Endothelial cell of umbilical vein (primary cell): ENCODE results near the gene PERM1. TPM values are rescaled to one million over a fixed set of nuclear protein-coding genes. Genes with fewer than 3 reads are reported as not detected.

Experiments used
- BruUV-seq: library from RNA; stranded (reverse); fragments of 400-500 nt; replicated peaks from 2 replicates; lab custom pipeline; 2021; lab: Mats Ljungman, UMichigan
- CTCF ChIA-PET: fragments of 300-600, 350-600 bp; sonication (Branson Sonifier 250); formaldehyde crosslinking; loops from one replicate; lab custom pipeline; 2021; ENCODE audit warnings: antibody characterized with exemption, inconsistent platforms; lab: Charles Lee
- POLR2A ChIA-PET: fragments of 300-600, 350-600 bp; sonication (Branson Sonifier 250); formaldehyde crosslinking; loops from one replicate; lab custom pipeline; 2021; ENCODE audit warnings: antibody characterized with exemption, inconsistent platforms; lab: Charles Lee
- DNase-seq: peaks from one replicate; pipeline ENCODE4 v3.0.0-alpha.2; 2011; ENCODE audit warnings: low read depth, low spot score
- FAIRE-seq: peaks from 2 replicates; lab custom pipeline; 2011; peaks lifted over from hg19 to GRCh38; lab: Jason Lieb, UNC
- H2AFZ ChIP-seq: 2 replicates; pipeline ENCODE4 v1.6.0; 2012; ENCODE audit warnings: low read depth, low read length, control low read depth, inconsistent platforms
- H3K27ac ChIP-seq: 2 replicates; pipeline ENCODE4 v1.5.1; 2011; ENCODE audit warnings: low read depth, mild to moderate bottlenecking, control low read depth, low read length, moderate library complexity; ENCODE audit not compliant: insufficient read depth
- H3K27me3 ChIP-seq, 2 experiments: 2 replicates each; pipeline versions ENCODE4 v1.6.0 to v1.6.1; 2011; ENCODE audit warnings: low read length in 2 of 2, mixed read lengths in 1 of 2; ENCODE audit not compliant: control insufficient read depth in 2 of 2, insufficient read depth in 2 of 2
- H3K36me3 ChIP-seq, 2 experiments: 2 replicates in 1 of 2; 3 replicates in 1 of 2; pipeline ENCODE4 v1.5.1; 2011; ENCODE audit warnings: low read length in 2 of 2, mild to moderate bottlenecking in 1 of 2, moderate library complexity in 1 of 2; ENCODE audit not compliant: control insufficient read depth in 2 of 2, insufficient read depth in 2 of 2; ENCODE audit errors: extremely low read depth in 1 of 2
- H3K4me1 ChIP-seq: 3 replicates; pipeline ENCODE4 v1.5.1; 2011; ENCODE audit warnings: mild to moderate bottlenecking, low read length; ENCODE audit not compliant: control insufficient read depth, insufficient read depth; ENCODE audit errors: extremely low read depth
- H3K4me2 ChIP-seq: 2 replicates; pipeline ENCODE4 v1.6.1; 2011; ENCODE audit warnings: low read length, control low read depth, mixed read lengths; ENCODE audit not compliant: insufficient read depth
- H3K4me3 ChIP-seq, 3 experiments: fragments of 200-600 bp in 1 of 3; sonication (generic), shearing (Covaris generic) in 1 of 3; replicated peaks in 1 of 3; 2 replicates each; pipeline ENCODE4 v1.5.1; 2011 to 2016; ENCODE audit warnings: control low read depth in 3 of 3, low read length in 3 of 3, mild to moderate bottlenecking in 2 of 3, inconsistent platforms in 1 of 3, low read depth in 1 of 3, moderate library complexity in 1 of 3; ENCODE audit not compliant: insufficient read depth in 1 of 3
- H3K79me2 ChIP-seq: 2 replicates; pipeline ENCODE4 v1.6.0; 2012; ENCODE audit warnings: low read length, inconsistent platforms; ENCODE audit not compliant: control insufficient read depth, insufficient read depth
- H3K9ac ChIP-seq: replicated peaks from 2 replicates; pipeline ENCODE3; 2011; ENCODE audit warnings: low read length, control low read depth; ENCODE audit not compliant: insufficient read depth; ENCODE audit errors: extremely low read depth
- H3K9me1 ChIP-seq: replicated peaks from 3 replicates; pipeline ENCODE4 v1.6.0; 2011; ENCODE audit warnings: mild to moderate bottlenecking, low read length; ENCODE audit not compliant: control insufficient read depth, insufficient read depth; ENCODE audit errors: extremely low read depth
- H3K9me3 ChIP-seq: replicated peaks from 2 replicates; pipeline ENCODE4 v1.5.1; 2012; ENCODE audit warnings: low read length, inconsistent platforms; ENCODE audit not compliant: control insufficient read depth, insufficient read depth
- H4K20me1 ChIP-seq: replicated peaks from 2 replicates; pipeline ENCODE3; 2011; ENCODE audit warnings: mild to moderate bottlenecking, low read length; ENCODE audit not compliant: control insufficient read depth, insufficient read depth; ENCODE audit errors: extremely low read depth
- EZH2 ChIP-seq: IDR thresholded peaks from 2 replicates; pipeline ENCODE4 v1.6.1; 2012; ENCODE audit warnings: borderline replicate concordance, low read depth, mild to moderate bottlenecking, moderate library complexity, low read length, inconsistent platforms; ENCODE audit not compliant: severe bottlenecking
- GATA2 ChIP-seq: IDR thresholded peaks from 2 replicates; pipeline ENCODE4 v1.7.0; 2011; ENCODE audit warnings: low read depth, mild to moderate bottlenecking, moderate library complexity, mixed read lengths, low read length; ENCODE audit not compliant: insufficient read length, insufficient read depth
- JUN ChIP-seq: IDR thresholded peaks from 2 replicates; pipeline ENCODE4 v1.6.1; 2011; ENCODE audit warnings: borderline replicate concordance, low read depth; ENCODE audit not compliant: insufficient read length, insufficient read depth
- POLR2A ChIP-seq: IDR thresholded peaks from 2 replicates; pipeline ENCODE4 v1.6.1; 2012; ENCODE audit warnings: low read depth, mild to moderate bottlenecking, control low read depth, low read length
- POLR2AphosphoS5 ChIP-seq: IDR thresholded peaks from 2 replicates; pipeline ENCODE4 v1.6.1; 2012; ENCODE audit warnings: low read depth, mild to moderate bottlenecking, control low read depth, low read length, moderate library complexity; ENCODE audit not compliant: insufficient read depth
- dilution Hi-C: fragments of 300-500 bp; cut with MboI; formaldehyde crosslinking; loops from one replicate; pipeline ENCODE4 v1.15.0; 2019; ENCODE audit warnings: low sequenced_read_pairs; ENCODE audit not compliant: extremely low pct_ligation_motif_present
- intact Hi-C: fragments of 100-400 bp; cut with micrococcal nuclease; formaldehyde crosslinking; loops from one replicate; pipeline ENCODE4 v1.10.0; 2022
- polyA plus RNA-seq, 4 experiments: library from polyadenylated mRNA; depleted of rRNA in 3 of 4; stranded (reverse) in 3 of 4; unstranded in 1 of 4; fragments of >200 nt; gene quantifications; 2 replicates each; pipeline versions ENCODE4 v1.2.1 to v1.2.3, GENCODE V29; 2011 to 2012; ENCODE audit warnings: missing spikeins in 1 of 4
- total RNA-seq: library from RNA; stranded (reverse); gene quantifications from 2 replicates; pipeline ENCODE4 v1.2.3, GENCODE V29; 2021
- TF ChIP-seq, protein P1 (sequence below): IDR thresholded peaks from 2 replicates; pipeline ENCODE4 v1.6.1; 2011; ENCODE audit not compliant: insufficient read depth, insufficient read length
- TF ChIP-seq, protein P2 (sequence below), 2 donors: IDR thresholded peaks; 1 replicate in 1 of 2; 2 replicates in 1 of 2; pipeline ENCODE4 v1.5.1; 2011; ENCODE audit warnings: low read length in 2 of 2, mild to moderate bottlenecking in 2 of 2, moderate library complexity in 2 of 2, control low read depth in 1 of 2, inconsistent platforms in 1 of 2, low read depth in 1 of 2; ENCODE audit not compliant: insufficient read depth in 1 of 2; ENCODE audit errors: extremely low read depth in 1 of 2

PERM1 gene
- total and polyA plus RNA-seq, 2 donors (not counting 3 experiments of a cell fraction or from before 2014, with no cell fraction given): not detected

DNA sequence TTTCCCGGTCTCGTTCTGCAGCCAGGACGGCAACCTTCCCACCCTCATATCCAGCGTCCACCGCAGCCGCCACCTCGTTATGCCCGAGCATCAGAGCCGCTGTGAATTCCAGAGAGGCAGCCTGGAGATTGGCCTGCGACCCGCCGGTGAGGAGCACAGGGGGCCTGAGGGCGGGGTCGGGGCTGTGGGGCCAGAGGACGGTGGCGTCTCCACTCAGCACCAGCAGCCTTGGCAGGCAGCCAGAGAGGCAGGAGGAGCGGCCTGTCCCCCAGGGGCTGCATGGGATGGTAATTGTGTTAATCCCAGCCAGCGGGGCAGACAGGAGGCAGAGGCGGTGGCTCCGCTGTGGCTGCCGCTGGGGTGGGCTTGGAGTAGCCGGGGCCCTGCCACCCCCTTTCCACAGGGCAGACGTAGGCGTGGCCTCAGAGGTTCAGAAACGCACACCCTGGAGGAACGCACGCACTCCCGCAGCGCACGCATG lies 46.1 kb downstream of the PERM1 start:
- no peak for TF ChIP-seq POLR2AphosphoS5
- TF ChIP-seq, protein P1, sequence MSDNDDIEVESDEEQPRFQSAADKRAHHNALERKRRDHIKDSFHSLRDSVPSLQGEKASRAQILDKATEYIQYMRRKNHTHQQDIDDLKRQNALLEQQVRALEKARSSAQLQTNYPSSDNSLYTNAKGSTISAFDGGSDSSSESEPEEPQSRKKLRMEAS: no peak
- TF ChIP-seq GATA2: no peak
- TF ChIP-seq, protein P2, sequence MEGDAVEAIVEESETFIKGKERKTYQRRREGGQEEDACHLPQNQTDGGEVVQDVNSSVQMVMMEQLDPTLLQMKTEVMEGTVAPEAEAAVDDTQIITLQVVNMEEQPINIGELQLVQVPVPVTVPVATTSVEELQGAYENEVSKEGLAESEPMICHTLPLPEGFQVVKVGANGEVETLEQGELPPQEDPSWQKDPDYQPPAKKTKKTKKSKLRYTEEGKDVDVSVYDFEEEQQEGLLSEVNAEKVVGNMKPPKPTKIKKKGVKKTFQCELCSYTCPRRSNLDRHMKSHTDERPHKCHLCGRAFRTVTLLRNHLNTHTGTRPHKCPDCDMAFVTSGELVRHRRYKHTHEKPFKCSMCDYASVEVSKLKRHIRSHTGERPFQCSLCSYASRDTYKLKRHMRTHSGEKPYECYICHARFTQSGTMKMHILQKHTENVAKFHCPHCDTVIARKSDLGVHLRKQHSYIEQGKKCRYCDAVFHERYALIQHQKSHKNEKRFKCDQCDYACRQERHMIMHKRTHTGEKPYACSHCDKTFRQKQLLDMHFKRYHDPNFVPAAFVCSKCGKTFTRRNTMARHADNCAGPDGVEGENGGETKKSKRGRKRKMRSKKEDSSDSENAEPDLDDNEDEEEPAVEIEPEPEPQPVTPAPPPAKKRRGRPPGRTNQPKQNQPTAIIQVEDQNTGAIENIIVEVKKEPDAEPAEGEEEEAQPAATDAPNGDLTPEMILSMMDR (IDR thresholded peaks at IDR 0.05; ENCODE audit: extremely low read depth in 1 of 2, insufficient read depth in 1 of 2, low read depth in 1 of 2, low read length in 2 of 2): no peak
- TF ChIP-seq POLR2A: no peak
- TF ChIP-seq JUN: no peak
- peak; percentile 77 for TF ChIP-seq EZH2
- no peak for DNase-seq
- Histone ChIP-seq H3K9me1 (no peaks in the 10 kb centered on the region), H4K20me1 (no peaks in the 10 kb centered on the region), H3K4me1 (peaks cover 4% of the 10 kb centered on the region), H3K9ac (no peak overlapping the region), H3K27ac (no peak overlapping the region), H3K4me3 (no peak overlapping the region), H2AFZ (no peak overlapping the region), H3K27me3 (peaks cover 19% of the 10 kb centered on the region in 2 experiments), H3K4me2 (no peak overlapping the region), H3K36me3 (no peaks in the 10 kb centered on the region), H3K79me2 (no peaks in the 10 kb centered on the region), H3K9me3 (no peaks in the 10 kb centered on the region)
- no peak for FAIRE-seq
- no TSS peak for BruUV-seq
- intact Hi-C loops: no loop called here
- CTCF ChIA-PET: interaction anchor here (0.9 kb wide), 1 partner anchor 17 kb away, joined by 3 read pairs; no protein-coding TSS in a partner anchor
- dilution Hi-C loops: no loop called here
- POLR2A ChIA-PET: no interaction called here
